Muscle layer of colon (tissue), 2 donors: ENCODE data around the gene CXCL10.

Experiments
- H3K27ac ChIP-seq: one replicate; pipeline ENCODE4 v1.7.0; 2013; ENCODE audit warnings: low read depth, mild to moderate bottlenecking, low read length, moderate library complexity
- H3K27me3 ChIP-seq, 2 donors: one replicate each; pipeline ENCODE4 v1.7.0; 2013; ENCODE audit warnings: low read length in 2 of 2, mild to moderate bottlenecking in 2 of 2; ENCODE audit not compliant: insufficient read depth in 2 of 2, control insufficient read depth in 1 of 2
- H3K36me3 ChIP-seq: one replicate; pipeline ENCODE4 v1.7.0; 2013; ENCODE audit warnings: mild to moderate bottlenecking, low read length; ENCODE audit not compliant: insufficient read depth
- H3K4me1 ChIP-seq: one replicate; pipeline ENCODE4 v1.7.0; 2013; ENCODE audit warnings: mild to moderate bottlenecking, low read length; ENCODE audit not compliant: insufficient read depth
- H3K4me3 ChIP-seq, 2 donors: one replicate each; pipeline ENCODE4 v1.7.0; 2013; ENCODE audit warnings: low read length in 2 of 2, low read depth in 1 of 2, mild to moderate bottlenecking in 1 of 2, moderate library complexity in 1 of 2
- H3K9ac ChIP-seq: one replicate; pipeline ENCODE4 v1.7.0; 2013; ENCODE audit warnings: low read length
- H3K9me3 ChIP-seq: one replicate; pipeline ENCODE4 v1.7.0; 2013; ENCODE audit warnings: mild to moderate bottlenecking, low read length
- donor health status: abdominal sarcoma.
- donor health status: Adenocarcinoma of cecum.

CXCL10 gene

GRCh38 chr4:76024065-76024464 is 768 bp upstream of the CXCL10 start:
- Histone ChIP-seq H3K27me3 (no peaks in the 10 kb centered on the region), H3K4me3 (no peak overlapping the region), H3K9ac (no peak overlapping the region), H3K4me1 (peaks cover 3% of the 10 kb centered on the region), H3K36me3 (no peaks in the 10 kb centered on the region), H3K9me3 (no peaks in the 10 kb centered on the region), H3K27ac (no peak overlapping the region)

GRCh38 chr4:76022677-76023076 is 620 bp downstream of the CXCL10 start:
- Histone ChIP-seq H3K9me3 (no peaks in the 10 kb centered on the region), H3K36me3 (no peaks in the 10 kb centered on the region), H3K27me3 (no peaks in the 10 kb centered on the region), H3K27ac (no peak overlapping the region), H3K4me1 (peaks cover 3% of the 10 kb centered on the region), H3K9ac (no peak overlapping the region), H3K4me3 (no peak overlapping the region)

- Histone ChIP-seq H3K27ac (no peak overlapping the region), H3K27me3 (no peaks in the 10 kb centered on the region), H3K36me3 (no peaks in the 10 kb centered on the region), H3K9ac (no peak overlapping the region), H3K4me3 (no peak overlapping the region), H3K9me3 (no peaks in the 10 kb centered on the region), H3K4me1 (peaks cover 3% of the 10 kb centered on the region)
Observed at GRCh38 chr4:76022031-76022430, 1.3 kb downstream of the CXCL10 start.

DNA sequence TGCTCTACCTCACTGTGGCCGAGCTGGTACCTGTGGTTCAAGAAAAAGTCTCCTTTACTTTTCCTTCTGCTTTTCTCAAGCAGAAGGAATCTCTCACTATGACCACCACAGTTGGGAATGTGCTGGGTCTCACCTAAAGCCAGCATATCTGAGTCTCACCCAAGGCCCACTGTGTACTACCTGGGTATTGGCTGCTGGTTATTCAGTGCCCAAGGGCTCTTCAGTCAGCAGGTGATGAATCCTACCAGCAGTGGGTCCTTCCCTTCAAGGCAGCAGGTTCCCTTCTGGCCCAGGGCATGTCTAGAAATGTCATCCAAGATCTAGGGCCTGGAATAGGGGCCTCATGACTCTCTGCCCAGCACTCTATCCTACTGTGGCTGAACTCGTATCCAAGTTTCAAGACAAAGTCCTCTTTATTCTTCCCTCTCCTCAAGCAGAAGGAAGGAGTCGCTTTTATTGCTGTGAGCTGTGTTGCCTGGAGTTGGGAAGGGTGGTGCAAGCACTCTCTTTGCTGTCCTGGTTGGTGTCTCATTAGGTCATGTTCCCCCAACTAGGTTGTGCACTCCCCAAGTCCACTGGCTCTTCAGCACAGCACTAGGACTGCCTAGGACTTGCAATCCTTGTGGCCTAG is 6.1 kb downstream of the CXCL10 start:
- Histone ChIP-seq H3K36me3 (no peaks in the 10 kb centered on the region), H3K27me3 (no peaks in the 10 kb centered on the region), H3K4me1 (peaks cover 7% of the 10 kb centered on the region), H3K4me3 (no peak overlapping the region), H3K9ac (no peak overlapping the region), H3K27ac (no peak overlapping the region), H3K9me3 (no peaks in the 10 kb centered on the region)

DNA sequence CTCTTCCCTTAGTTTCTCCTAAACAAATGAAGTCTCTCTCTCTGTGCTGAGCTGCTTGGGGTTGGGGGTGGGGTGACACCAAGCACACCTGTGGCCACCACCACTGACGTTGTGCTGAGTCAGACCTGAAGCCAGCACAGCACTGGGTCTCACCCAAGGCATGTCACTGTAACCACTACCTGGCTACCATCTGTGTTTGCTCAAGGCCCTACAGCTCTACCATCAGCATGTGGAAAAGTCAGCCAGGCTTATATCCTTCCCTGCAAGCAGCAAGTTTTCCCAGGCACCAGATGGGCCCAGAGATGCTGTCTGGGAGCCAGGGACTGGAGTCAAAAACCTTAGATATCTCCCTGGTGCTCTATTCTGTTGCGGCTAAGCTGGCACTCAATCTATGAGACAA is 6.9 kb downstream of the CXCL10 start:
- Histone ChIP-seq H3K4me3 (no peak overlapping the region), H3K4me1 (peaks cover 10% of the 10 kb centered on the region), H3K27ac (no peak overlapping the region), H3K36me3 (no peaks in the 10 kb centered on the region), H3K9me3 (no peaks in the 10 kb centered on the region), H3K27me3 (no peaks in the 10 kb centered on the region), H3K9ac (no peak overlapping the region)

GRCh38 chr4:76013540-76013939 is 9.8 kb downstream of the CXCL10 start:
- H3K36me3 ChIP-seq: no peaks in the 10 kb centered on the region
- peaks cover 10% of the 10 kb centered on the region for H3K4me1 ChIP-seq
- H3K27me3 ChIP-seq: no peaks in the 10 kb centered on the region
- no peak overlapping the region for H3K27ac ChIP-seq
- H3K9ac ChIP-seq: no peak overlapping the region
- H3K9me3 ChIP-seq: no peaks in the 10 kb centered on the region
- H3K4me3 ChIP-seq: no peak overlapping the region

DNA sequence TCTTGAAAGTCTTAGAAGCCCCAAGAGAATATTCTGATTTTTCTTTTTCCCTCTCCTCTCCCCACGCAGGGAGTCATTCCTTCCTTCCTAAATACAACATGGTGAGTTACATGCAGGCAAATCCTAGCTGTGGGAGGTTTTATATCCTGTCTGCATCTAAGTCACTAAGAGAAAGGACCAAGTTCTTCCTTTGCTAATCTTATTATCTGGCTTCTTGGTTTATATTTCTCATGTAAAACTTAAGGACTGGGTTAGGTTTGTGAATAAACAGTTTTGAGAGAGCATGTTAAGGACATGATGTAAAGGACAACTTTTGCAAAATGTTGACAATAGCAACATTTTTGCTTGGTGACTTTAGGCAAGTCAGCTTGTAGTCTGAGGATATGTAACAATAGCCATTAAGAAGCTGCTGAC is 10.9 kb downstream of the CXCL10 start:
- H3K27ac ChIP-seq: peak overlapping the region; percentile 40
- H3K9me3 ChIP-seq: no peaks in the 10 kb centered on the region
- H3K9ac ChIP-seq: no peak overlapping the region
- peak overlapping the region in 1 of 2 donors; percentile 38 for H3K4me3 ChIP-seq
- H3K36me3 ChIP-seq: no peaks in the 10 kb centered on the region
- no peaks in the 10 kb centered on the region for H3K27me3 ChIP-seq
- H3K4me1 ChIP-seq: peaks cover 10% of the 10 kb centered on the region

DNA sequence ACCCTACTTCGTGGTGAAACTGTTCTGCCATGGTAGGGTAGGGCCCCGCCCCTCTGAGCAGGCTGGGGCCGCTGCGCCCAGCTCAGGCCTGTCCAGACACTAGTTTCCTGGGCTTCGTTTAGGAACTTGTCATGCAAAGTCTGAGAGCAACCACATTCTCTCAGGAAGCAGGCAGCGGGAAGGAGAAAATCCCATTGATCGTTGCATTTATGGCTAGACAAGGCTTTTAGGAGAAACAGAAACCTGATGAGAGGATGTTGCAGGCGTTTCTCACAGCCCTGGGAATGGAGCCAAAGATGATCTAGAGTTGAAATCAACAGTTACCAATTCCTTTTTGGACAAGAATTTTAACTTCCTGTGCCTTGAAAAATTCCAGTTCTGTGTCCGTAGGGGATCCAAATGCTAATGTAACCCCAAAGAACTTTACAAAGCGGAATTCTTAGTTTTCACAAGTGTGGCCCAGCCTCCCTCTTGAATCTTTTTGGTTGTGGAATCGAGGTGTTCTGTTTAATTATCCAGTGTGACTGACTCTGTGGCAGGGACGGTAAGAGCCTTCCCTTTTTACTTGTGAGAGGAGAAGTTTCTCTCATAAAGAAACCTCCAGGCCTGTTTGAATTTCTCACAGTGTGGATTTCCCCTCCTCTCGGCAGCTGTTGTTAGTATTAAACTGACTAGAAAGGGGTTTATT is 11.5 kb downstream of the CXCL10 start:
- Histone ChIP-seq H3K9ac (peak overlapping the region; percentile 21), H3K27me3 (no peaks in the 10 kb centered on the region), H3K9me3 (no peaks in the 10 kb centered on the region), H3K27ac (peak overlapping the region; percentile 40), H3K4me1 (peaks cover 10% of the 10 kb centered on the region), H3K4me3 (peak overlapping the region in 1 of 2 donors; percentile 38), H3K36me3 (no peaks in the 10 kb centered on the region)

- Histone ChIP-seq H3K9ac (no peak overlapping the region), H3K27ac (peak overlapping the region; percentile 40), H3K4me3 (peak overlapping the region in 1 of 2 donors; percentile 38)
Observed at GRCh38 chr4:76011018-76011670, 12.2 kb downstream of the CXCL10 start.

GRCh38 chr4:76010576-76010975 is 12.7 kb downstream of the CXCL10 start:
- peaks cover 10% of the 10 kb centered on the region for H3K4me1 ChIP-seq
- H3K4me3 ChIP-seq: no peak overlapping the region
- H3K27ac ChIP-seq: no peak overlapping the region
- H3K9me3 ChIP-seq: no peaks in the 10 kb centered on the region
- H3K27me3 ChIP-seq: no peaks in the 10 kb centered on the region
- no peaks in the 10 kb centered on the region for H3K36me3 ChIP-seq
- H3K9ac ChIP-seq: no peak overlapping the region

More at GRCh38 chr4:76011018-76011670, 12.2 kb downstream of the CXCL10 start:
- H3K9me3 ChIP-seq: no peaks in the 10 kb centered on the region
- peaks cover 10% of the 10 kb centered on the region for H3K4me1 ChIP-seq
- no peaks in the 10 kb centered on the region for H3K36me3 ChIP-seq
- H3K27me3 ChIP-seq: no peaks in the 10 kb centered on the region

- H3K9ac ChIP-seq: no peak overlapping the region
- H3K27ac ChIP-seq: no peak overlapping the region
- H3K27me3 ChIP-seq: no peaks in the 10 kb centered on the region
- no peak overlapping the region for H3K4me3 ChIP-seq
- H3K36me3 ChIP-seq: no peaks in the 10 kb centered on the region
- H3K9me3 ChIP-seq: no peaks in the 10 kb centered on the region
- peaks cover 10% of the 10 kb centered on the region for H3K4me1 ChIP-seq
Observed at GRCh38 chr4:76009311-76009710, 14.0 kb downstream of the CXCL10 start.
